GM15510 (cell line): ENCODE results near the gene BCOR.

Source experiments
- POLR2A ChIP-seq: IDR thresholded peaks from 3 replicates; pipeline ENCODE4 v1.6.1; 2011; ENCODE audit warnings: borderline replicate concordance; ENCODE audit not compliant: insufficient read length; ENCODE audit errors: extremely low read depth

BCOR gene

DNA sequence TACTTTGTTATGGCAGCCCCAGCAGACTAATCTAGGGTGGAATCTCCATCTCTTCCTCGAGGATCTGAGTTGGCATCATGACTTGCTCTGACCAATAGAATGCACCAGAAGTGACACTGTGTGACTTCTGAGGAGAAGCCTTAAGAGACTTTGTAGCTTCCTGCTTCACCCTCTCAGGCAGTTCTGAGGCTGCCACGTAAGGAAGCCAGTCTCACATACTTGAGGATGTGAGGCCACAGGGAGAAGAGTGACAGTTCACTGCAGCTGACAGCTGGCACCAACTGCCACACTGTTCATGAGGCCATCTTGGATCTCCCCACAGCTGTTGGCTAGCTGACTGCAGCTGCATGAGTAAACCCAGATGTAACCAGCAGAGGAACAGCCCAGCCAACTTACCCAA, 29.3 kb upstream of the BCOR start:
- no peak for TF ChIP-seq POLR2A

DNA sequence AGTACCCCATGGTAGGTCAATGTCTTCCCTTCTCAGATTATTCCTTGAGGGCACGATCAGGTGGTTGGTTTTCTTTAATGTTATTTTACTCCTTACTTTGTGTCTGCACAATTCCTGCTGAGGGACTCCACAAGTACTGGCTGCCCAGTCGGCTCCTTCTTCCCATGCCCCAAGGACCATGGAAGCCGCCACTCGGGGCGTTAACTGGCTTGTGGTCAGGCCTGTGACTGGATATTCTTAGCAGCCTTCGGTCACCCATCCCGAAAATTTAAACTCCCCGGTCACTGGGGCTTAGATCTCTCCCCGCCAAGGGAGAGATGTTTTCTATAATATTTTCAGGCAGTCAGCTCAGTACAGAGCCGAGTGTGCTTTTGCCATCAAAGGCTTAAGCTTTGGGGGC, 24.7 kb upstream of the BCOR start:
- TF ChIP-seq POLR2A: no peak

DNA sequence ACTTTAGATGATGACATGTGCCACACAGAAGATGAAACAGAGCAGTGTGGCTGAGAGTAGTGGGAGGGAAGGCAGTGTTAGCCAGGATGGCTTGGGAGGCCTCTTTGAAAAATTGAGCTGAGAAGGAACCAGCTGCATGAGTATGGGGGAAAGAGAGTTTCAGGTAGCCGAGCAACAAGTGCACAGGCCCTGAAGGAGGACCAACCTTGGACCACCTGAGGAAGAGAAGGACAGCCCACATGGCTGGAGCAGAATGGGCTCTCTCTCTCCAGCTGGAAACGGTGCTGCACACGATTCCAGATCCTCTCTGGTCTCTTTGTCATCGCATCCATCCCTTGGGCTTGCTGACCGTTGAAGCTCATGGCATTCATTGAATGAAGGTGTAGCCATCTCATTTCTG, 23.9 kb upstream of the BCOR start:
- no peak for TF ChIP-seq POLR2A

DNA sequence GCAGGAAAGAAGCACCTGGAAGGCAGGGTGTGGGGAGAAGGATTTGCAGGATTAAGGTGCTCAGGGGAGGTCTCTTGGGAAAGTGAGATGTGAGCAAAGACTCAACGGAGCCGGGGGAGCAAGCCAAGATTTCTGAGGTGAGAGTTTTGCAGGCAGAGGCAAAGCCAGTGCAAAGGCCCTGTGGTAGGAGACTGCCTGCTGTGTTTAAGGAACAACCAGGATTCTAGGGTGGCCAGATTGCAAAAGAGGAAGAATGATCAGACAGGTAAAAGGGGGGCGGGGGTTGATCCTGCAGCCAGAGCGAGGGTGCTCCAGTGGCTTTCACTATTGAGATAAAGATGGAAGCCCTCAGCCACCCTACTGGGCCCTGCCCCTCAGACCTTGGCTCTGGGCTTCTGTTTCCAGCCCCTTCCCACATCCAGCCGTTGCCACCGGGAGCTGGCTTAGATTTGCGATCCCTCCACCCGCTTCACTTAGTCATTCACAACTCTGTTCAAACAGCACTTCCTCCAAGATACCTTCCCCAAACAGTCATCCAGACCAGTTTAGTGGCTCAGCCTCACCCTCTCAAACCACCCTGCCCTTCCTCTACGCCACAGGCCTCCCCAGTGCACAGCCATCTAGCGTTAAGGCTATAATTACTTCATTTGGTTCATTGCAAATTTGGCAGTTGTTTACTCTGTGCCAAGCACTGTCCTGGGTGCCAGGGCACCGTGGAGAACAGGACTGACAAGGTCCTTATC, 23.3 kb upstream of the BCOR start:
- no peak for TF ChIP-seq POLR2A

DNA sequence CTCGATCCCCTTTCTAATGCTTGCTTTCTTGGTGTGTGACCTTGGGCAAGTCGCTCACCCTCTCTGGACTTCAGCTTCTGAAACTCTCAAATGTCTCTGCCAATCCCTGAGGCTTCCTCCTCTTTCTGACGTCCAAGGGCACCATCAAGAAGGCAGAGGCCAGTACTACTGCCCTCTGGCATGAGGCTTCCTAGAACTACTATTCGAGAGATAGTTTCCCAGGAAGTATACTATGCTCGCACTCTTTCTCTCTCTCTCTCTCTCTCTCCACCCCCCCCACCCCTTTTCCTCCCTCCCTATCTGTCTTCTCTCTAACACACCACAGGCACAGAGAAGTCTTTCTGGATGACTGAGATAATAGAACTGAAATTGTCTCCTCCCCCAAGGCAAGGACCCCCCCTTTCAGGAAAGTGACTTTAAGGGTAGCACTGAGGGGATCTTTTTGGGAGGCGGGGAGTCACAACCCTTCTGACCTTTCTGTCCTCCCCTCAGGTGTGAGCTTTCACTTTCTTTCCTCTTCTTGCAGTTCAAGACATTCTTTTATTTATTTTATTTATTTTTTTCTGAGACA, 20.0 kb upstream of the BCOR start:
- TF ChIP-seq POLR2A: no peak

DNA sequence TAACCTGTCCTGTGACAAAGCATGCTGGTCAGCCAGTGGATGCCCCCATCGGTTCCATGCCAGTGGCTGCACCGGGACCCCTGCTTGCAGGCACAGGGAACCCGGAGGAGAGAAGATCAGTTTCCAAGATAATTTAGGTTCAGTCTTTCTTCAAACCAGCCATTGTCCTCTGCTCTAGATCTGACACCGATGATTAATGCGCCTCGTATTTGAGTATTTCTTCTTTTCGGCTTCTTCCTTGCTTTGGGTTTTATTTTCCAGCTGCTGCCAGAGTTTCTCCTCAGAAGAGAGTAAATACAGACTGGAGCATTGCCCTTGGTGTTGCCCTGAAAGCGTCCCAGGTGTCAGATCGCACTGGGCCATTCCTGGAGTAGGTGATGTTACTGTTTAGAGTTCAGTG, 19.2 kb upstream of the BCOR start:
- TF ChIP-seq POLR2A: no peak

DNA sequence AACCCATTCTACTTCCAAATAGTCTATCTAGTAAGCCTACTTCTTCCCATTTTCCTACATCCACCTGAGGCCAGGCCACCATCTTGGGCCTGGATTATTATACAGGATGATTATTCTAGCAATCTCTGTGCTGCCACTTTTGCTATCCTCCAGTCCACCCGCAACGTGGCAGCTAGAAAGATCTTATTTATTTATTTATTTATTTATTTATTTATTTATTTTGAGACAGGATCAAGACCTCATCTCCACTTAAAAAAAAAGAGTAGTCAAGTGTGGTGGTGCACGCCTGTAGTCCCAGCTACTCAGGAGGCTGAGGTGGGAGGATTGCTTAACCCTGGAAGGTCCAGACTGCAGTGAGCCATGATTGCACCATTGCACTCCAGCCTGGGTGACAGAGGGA, 15.2 kb upstream of the BCOR start:
- TF ChIP-seq POLR2A: no peak

DNA sequence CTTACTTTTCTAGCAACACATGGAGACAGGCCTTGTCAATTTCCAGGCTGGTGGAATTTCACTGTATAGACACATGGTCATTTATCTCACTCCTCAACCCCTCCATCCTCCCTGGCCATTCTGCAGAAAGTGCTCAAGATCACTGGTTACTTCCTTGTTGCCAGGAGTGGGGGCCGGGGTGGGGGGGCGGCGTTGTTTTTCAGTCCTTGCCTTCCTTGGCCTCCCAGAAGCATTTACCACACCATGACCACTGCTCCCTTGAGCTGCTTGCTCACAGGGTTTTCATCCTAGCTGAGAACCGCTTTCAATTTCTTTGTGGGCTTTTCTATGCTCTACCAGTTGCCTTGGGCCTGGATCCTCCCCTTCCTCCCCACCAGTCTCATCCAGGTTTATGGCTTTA, 14.1 kb upstream of the BCOR start:
- TF ChIP-seq POLR2A: no peak

DNA sequence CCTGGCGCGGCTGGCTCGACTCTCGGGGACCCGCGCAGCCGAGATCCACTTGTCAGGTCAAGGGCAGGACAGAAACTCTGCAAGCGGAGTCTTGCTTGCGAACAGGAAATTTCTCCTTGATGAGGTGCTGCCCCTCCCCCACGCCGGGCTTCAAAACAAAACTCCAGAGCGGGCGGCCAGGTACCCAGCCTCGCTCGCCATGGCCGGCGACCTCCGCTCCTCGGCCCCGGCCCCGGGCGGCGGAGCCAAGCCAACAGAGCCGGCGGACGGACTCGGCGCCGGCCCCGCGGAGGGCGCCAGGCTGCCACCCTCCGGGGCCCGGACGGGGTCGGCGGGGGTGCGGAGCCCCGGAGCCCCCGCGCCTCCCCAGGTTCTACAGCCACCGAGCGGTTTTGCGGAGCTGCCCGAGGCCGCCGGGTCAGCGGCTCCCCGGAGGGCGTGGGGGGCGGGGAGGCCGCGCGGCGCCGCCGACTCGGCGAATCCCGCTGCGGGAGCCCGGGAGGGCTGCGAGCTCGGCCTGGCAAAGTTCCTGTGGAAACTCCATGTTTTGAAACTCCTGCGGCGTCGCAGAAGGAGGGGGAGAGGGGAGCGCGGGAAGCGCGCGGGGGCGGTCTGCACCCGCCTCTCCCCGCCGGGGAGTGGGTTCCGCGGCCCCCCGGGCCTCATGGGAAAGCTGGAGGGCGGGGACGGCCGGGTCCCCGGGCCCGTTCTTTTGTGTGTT, 11.7 kb upstream of the BCOR start:
- TF ChIP-seq POLR2A: no peak

DNA sequence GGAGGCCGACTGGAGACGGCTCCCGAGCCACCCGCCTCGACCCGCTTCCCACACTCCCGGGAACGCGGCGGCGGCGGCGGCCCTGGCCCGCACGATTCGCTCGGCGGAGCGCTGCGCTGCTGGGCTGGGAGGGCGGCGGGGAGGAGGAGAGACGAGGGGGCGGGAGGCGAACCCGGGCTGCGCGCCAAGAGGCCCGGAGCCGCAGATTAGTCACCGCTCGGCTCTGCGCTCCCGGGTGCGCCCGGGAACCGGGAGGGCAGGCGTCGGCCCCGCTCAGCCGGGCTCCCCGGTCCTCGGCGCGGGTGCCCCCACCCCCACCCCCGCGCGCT, 11.2 kb upstream of the BCOR start:
- no peak for TF ChIP-seq POLR2A

DNA sequence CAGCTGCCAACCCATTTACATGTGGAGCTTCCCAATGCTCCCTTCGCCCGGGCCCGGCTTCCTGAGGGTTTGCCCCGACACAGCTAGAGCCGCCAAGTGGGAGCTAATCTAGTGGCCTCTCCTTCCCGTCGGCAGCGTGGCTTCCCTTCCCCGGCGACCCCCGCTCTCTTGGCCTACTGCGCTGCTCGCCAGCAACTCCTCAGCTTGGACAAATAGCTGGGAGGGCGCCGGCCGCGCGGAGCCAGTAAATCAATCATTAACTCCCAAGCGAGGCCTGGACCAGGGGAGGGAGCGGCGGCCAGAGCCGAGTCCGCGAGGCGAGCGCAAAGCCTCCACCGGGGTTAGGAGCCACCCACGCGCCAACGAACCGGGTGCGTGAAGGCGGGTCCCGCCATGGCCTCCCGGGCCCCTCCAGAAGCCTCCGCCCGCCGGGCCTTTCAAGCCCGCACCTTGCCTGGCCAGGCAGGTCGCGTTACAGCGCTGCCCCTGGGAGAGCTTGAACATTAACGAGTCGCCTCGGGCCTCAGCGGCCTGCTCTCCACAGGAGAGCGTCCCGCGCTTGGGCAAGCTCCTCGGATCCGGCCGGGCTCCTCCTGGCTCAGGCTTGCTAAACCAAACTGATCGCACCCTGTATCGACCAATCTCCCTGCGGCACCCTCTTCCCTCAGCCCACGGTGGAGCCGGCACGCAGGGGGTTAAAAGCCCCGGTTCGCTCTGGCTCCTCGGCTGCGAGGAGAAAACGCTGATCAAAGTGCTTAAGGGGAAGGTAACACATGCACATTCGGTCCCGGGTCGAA, 10.6 kb upstream of the BCOR start:
- no peak for TF ChIP-seq POLR2A

DNA sequence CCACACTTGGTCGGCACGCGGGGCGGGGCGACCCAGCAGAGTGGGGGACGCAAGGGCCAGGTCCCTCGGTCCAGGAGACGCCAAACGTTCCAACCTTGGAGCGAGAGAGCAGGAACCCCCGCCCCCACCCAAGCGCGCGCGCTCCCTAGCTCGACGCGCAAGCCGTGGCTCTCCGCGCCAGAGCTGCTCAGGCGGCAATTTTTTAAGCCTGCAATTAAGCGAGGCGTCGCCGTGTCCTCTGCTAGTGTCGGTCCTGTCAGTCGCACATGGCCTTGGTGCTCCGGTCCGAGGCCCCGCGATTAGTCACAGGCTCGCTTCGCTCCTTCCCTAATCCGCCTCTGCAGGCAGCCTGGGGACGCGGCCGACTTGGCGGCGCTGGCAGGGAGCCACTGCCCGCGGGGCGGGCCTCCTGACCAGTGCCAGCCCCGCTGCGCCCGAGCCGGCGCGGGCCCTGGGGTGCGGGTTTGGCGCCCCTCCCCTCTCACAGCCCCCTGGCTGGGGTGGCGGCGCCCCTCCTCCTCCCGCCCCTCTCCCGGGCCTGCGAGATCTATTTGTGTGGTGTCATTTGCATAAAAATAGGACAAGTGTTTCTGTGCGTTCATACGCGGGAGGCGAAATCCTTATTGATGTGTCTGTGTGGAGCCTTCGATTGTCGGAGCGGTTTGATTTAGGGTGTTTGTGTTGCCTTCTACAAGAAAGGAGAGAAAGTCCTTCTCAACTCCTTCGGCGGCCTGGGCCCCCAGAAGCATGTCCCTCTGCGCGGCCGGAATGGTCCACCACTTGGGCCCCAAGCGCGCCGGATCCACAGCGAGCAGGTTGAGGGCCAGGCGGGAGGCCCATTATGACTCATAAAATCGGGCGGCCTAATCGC, 9.8 kb upstream of the BCOR start:
- no peak for TF ChIP-seq POLR2A

DNA sequence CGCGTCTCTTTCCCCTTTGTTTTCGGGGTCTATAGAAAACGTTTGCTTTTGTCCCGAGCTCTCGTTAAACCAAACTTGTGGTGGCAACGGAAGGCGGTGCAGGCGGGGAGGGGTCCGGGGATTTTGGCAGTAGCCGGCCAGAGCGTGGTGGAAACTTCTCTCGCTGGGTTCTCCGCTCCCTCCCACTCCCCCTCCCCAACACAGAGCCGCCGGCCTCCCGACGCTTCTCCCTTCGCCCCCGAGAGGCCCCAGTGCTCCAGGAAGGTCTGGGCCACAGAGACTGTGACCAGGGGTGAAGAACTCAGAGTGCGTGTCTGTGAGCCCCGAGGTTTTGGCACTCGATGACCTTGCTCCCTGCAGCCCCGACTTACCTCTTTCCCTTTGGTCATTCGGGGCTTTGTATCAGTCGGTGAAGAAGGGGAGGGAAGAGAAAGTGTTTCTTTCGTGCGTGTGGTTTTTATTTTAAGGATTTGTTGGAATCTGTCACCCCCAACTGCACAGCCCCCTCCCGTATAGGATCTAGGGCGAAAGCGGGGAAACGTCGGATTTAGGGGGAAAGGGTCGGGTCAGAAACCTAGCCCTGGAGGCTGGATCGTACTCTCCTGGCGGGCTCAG, 9.0 kb upstream of the BCOR start:
- no peak for TF ChIP-seq POLR2A
